HepG2 (cell line): ENCODE results near the gene PHACTR1. TPM values are rescaled to one million over a fixed set of nuclear protein-coding genes. Genes with fewer than 3 reads are reported as not detected.

Source experiments
- ATAC-seq: fragments of 200-7000 bp; cut with Tn5 transposase; 3 replicates; pipeline ENCODE4 v1.9.1; 2020; ENCODE audit warnings: mild to moderate bottlenecking, moderate library complexity
- BruUV-seq: library from RNA; stranded (reverse); fragments of 400-500 nt; replicated peaks from 2 replicates; lab custom pipeline; 2021; lab: Mats Ljungman, UMichigan
- CTCF ChIA-PET: fragments of 300-600 bp; formaldehyde crosslinking; extraction: SDS; loops from one replicate; lab custom pipeline; 2021; ENCODE audit warnings: low total read pairs, inconsistent platforms, low intra/inter-chr PET ratio; lab: Yijun Ruan, JAX
- POLR2A ChIA-PET: fragments of 350-600 bp; sonication (Branson Sonifier 250); formaldehyde crosslinking; loops from one replicate; lab custom pipeline; 2020; ENCODE audit warnings: antibody characterized with exemption, inconsistent platforms; lab: Yijun Ruan, JAX
- DNase-seq: peaks from one replicate; pipeline ENCODE4 v3.0.0-alpha.2; 2015; ENCODE audit warnings: low spot score
- FAIRE-seq: peaks from 3 replicates; lab custom pipeline; 2011; peaks lifted over from hg19 to GRCh38; lab: Jason Lieb, UNC
- H2AFZ ChIP-seq: one replicate; pipeline ENCODE4 v1.6.1; 2011; ENCODE audit warnings: low read length, inconsistent platforms
- H3K27ac ChIP-seq: fragments of 300-600 bp; 3 replicates; pipeline ENCODE4 v1.8.0; 2011; ENCODE audit warnings: mixed run types, mild to moderate bottlenecking, mixed read lengths, low read length, inconsistent platforms; ENCODE audit not compliant: insufficient read depth; ENCODE audit errors: extremely low read length
- H3K27me3 ChIP-seq, 2 experiments: fragments of 200-600 bp in 1 of 2; 2 replicates in 1 of 2; 3 replicates in 1 of 2; pipeline versions ENCODE4 v1.6.0 to v1.8.0; 2011; ENCODE audit warnings: low read length in 2 of 2, mild to moderate bottlenecking in 2 of 2, moderate library complexity in 2 of 2, inconsistent platforms in 1 of 2; ENCODE audit not compliant: insufficient read depth in 2 of 2, control insufficient read depth in 1 of 2
- H3K36me3 ChIP-seq, 2 experiments: fragments of 200-600 bp in 1 of 2; replicated peaks in 1 of 2; 2 replicates in 1 of 2; 3 replicates in 1 of 2; pipeline versions ENCODE4 v1.5.1 to v1.8.0; 2011; ENCODE audit warnings: low read length in 2 of 2, inconsistent platforms in 1 of 2; ENCODE audit not compliant: insufficient read depth in 2 of 2, control insufficient read depth in 1 of 2
- H3K4me1 ChIP-seq: 2 replicates; pipeline ENCODE4 v1.5.1; 2012; ENCODE audit warnings: low read length, inconsistent platforms; ENCODE audit not compliant: insufficient read depth
- H3K4me2 ChIP-seq: 2 replicates; pipeline ENCODE4 v1.6.0; 2011; ENCODE audit warnings: low read depth, low read length, inconsistent platforms
- H3K4me3 ChIP-seq, 3 experiments: fragments of 200-600 bp in 1 of 3; sonication (generic), shearing (Covaris generic) in 1 of 3; replicated peaks in 1 of 3; 2 replicates each; pipeline ENCODE4 v1.5.1; 2011 to 2016; ENCODE audit warnings: low read length in 3 of 3, inconsistent platforms in 2 of 3, low read depth in 2 of 3, mild to moderate bottlenecking in 2 of 3, control low read depth in 1 of 3, mixed read lengths in 1 of 3; ENCODE audit not compliant: insufficient read depth in 1 of 3
- H3K79me2 ChIP-seq: one replicate; pipeline ENCODE4 v1.6.1; 2011; ENCODE audit warnings: low read length, inconsistent platforms; ENCODE audit not compliant: insufficient read depth
- H3K9ac ChIP-seq: 2 replicates; pipeline ENCODE4 v1.6.0; 2011; ENCODE audit warnings: mild to moderate bottlenecking, low read depth, low read length, inconsistent platforms; ENCODE audit not compliant: insufficient read depth
- H3K9me3 ChIP-seq: 2 replicates; pipeline ENCODE4 v1.5.1; 2012; ENCODE audit warnings: mild to moderate bottlenecking, low read length
- H4K20me1 ChIP-seq: 2 replicates; pipeline ENCODE4 v1.6.0; 2011; ENCODE audit warnings: inconsistent platforms, mild to moderate bottlenecking, low read length, moderate library complexity; ENCODE audit not compliant: insufficient read depth
- HMGA1 ChIP-seq: sonication (generic); formaldehyde crosslinking; conservative IDR thresholded peaks from 2 replicates; pipeline ENCODE4 v1.4.0; 2020; ENCODE audit warnings: missing genetic modification reagents
- KLF12 ChIP-seq: sonication (generic); formaldehyde crosslinking; IDR thresholded peaks from 2 replicates; pipeline ENCODE4 v1.4.0; 2020; ENCODE audit warnings: missing genetic modification reagents, borderline replicate concordance
- MED13 ChIP-seq: sonication (generic); formaldehyde crosslinking; IDR thresholded peaks from 2 replicates; pipeline ENCODE4 v1.5.0; 2020; ENCODE audit warnings: missing genetic modification reagents
- MYPOP ChIP-seq: sonication (generic); formaldehyde crosslinking; IDR thresholded peaks from 2 replicates; pipeline ENCODE4 v1.8.1; 2023; ENCODE audit warnings: mild to moderate bottlenecking, moderate library complexity, missing genetic modification reagents
- NCOA5 ChIP-seq: sonication (generic); formaldehyde crosslinking; IDR thresholded peaks from 2 replicates; pipeline ENCODE4 v1.4.0; 2020; ENCODE audit warnings: missing genetic modification reagents
- SMAD3 ChIP-seq: sonication (generic); formaldehyde crosslinking; IDR thresholded peaks from 2 replicates; pipeline ENCODE4 v1.4.0; 2020; ENCODE audit warnings: missing genetic modification reagents
- SOX5 ChIP-seq: IDR thresholded peaks from 2 replicates; pipeline ENCODE4 v1.6.1; 2016; ENCODE audit warnings: borderline replicate concordance
- SRF ChIP-seq: IDR thresholded peaks from 2 replicates; pipeline ENCODE4 v1.6.1; 2011; ENCODE audit warnings: mild to moderate bottlenecking, low read depth, low read length, moderate library complexity
- ZFY ChIP-seq: sonication (generic); formaldehyde crosslinking; IDR thresholded peaks from 2 replicates; pipeline ENCODE4 v1.4.0; 2020; ENCODE audit warnings: missing genetic modification reagents
- ZMYM2 ChIP-seq: sonication (generic); formaldehyde crosslinking; IDR thresholded peaks from 2 replicates; pipeline ENCODE4 v1.8.0; 2022; ENCODE audit warnings: mild to moderate bottlenecking, missing genetic modification reagents
- ZNF496 ChIP-seq: sonication (generic); formaldehyde crosslinking; IDR thresholded peaks from 2 replicates; pipeline ENCODE4 v1.8.1; 2023; ENCODE audit warnings: mild to moderate bottlenecking, moderate library complexity, missing genetic modification reagents; ENCODE audit not compliant: insufficient replicate concordance
- ZNF629 ChIP-seq: sonication (generic); formaldehyde crosslinking; conservative IDR thresholded peaks from 2 replicates; pipeline ENCODE4 v1.5.0; 2020; ENCODE audit warnings: missing genetic modification reagents
- ZNF672 ChIP-seq: sonication (generic); formaldehyde crosslinking; IDR thresholded peaks from 2 replicates; pipeline ENCODE4 v1.8.1; 2022; ENCODE audit warnings: missing genetic modification reagents
- ZNF773 ChIP-seq: sonication (generic); formaldehyde crosslinking; IDR thresholded peaks from 2 replicates; pipeline ENCODE4 v1.4.0; 2020; ENCODE audit warnings: missing genetic modification reagents, borderline replicate concordance
- WGBS: methylation state at CpG from one replicate; pipeline ENCODE4 v1.1.6; 2017; ENCODE audit warnings: low lambda C conversion rate; 5-methylcytosine and 5-hydroxymethylcytosine counted together
- in situ Hi-C: cut with HindIII; loops from 2 replicates; pipeline ENCODE4 v1.10.0; 2017; ENCODE audit warnings: low pct_unique_long_range_greater_than_20kb; ENCODE audit not compliant: extremely low pct_ligation_motif_present
- intact Hi-C: fragments of 100-400 bp; cut with micrococcal nuclease; formaldehyde crosslinking; loops from one replicate; pipeline ENCODE4 v1.10.0; 2022; ENCODE audit not compliant: unreplicated experiment
- polyA plus RNA-seq, 8 experiments: library from polyadenylated mRNA; depleted of rRNA in 3 of 8; stranded (reverse) in 7 of 8; unstranded in 1 of 8; fragments of >200 nt; fragmentation: Illumina TruSeq in 4 of 8; extraction: Trizol in 4 of 8; gene quantifications; 2 replicates each; pipeline versions ENCODE4 v1.2.1 to v1.2.3, GENCODE V29; 2011 to 2016; ENCODE audit warnings: low read depth in 4 of 8, missing spikeins in 1 of 8, mixed read lengths in 1 of 8; ENCODE audit not compliant: insufficient read depth in 1 of 8
- total RNA-seq, 5 experiments: library from RNA; depleted of rRNA; stranded (reverse); fragments of >200 nt; fragmentation: Illumina TruSeq; extraction: Trizol; gene quantifications; 2 replicates each; pipeline ENCODE4 v1.2.3, GENCODE V29; 2016; ENCODE audit warnings: low read depth in 1 of 5
- TF ChIP-seq, protein P1 (sequence below): sonication (generic); formaldehyde crosslinking; IDR thresholded peaks from 2 replicates; pipeline ENCODE4 v1.8.0; 2022; ENCODE audit warnings: low read depth, missing genetic modification reagents

PHACTR1 gene
- total and polyA plus RNA-seq, 2 of the 13 experiments (the other 11 are each of a cell fraction or from before 2014, with no cell fraction given): 0.09 TPM; not detected in 1

- no peak for TF ChIP-seq NCOA5
These were observed 403.0 kb downstream of the PHACTR1 start (continued) for GRCh38 chr6:13119549-13119948.

DNA sequence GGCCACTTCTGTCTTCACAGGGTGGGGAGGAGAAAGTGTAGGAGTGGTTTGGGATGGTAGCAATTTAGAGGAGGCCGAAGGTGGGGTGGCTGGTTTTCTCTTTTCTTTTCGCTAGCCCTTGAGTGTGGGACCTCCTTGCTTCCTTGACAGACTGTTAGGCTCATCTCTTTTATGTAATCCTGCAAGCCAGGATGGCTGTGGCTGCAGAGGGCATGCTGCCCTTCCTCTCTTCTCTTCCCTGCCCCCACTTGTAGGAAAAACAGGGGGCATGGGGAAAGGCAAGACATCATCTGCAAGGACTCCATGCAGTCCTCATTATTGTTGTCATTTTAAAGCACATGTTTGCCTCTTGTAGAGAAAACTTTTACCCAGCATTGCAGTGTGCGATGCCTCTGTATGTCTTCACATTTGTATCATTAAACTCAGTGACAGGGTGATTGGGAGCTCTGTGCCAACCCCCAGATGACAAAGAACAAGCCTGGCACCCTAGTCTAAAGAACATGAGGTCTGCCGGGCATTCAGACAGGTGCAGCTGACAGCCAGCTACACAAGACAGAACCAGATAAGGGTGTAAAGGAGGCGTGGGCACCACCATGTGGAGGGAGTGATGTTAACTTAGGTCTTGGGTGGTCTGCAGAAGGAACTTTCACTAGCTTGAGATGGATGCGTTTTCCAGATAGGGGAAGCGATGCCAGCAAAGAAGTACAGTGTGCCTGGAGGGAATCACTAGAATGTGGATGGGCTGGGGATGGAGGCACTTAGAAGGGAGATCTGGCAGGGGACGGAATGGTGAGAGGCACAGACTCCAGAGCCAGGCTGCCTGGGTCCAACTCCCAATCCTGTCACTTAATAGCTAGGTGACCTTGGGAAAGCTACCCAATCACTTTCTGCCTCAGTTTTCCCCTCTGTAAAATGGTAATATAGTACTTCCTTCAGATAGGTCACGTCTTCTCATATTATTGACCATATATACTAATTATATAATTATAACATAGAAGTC is 404.2 kb downstream of the PHACTR1 start:
- H3K4me3 ChIP-seq: no peak overlapping the region
- H3K9me3 ChIP-seq: no peaks in the 10 kb centered on the region
- no peak overlapping the region for H2AFZ ChIP-seq
- no peaks in the 10 kb centered on the region for H3K79me2 ChIP-seq
- intact Hi-C loops (no loop called here), in situ Hi-C loops (no loop called here)
- H3K36me3 ChIP-seq: no peaks in the 10 kb centered on the region
- no peak overlapping the region for H3K27ac ChIP-seq
- no peak for DNase-seq
- CTCF ChIA-PET: no interaction called here
- POLR2A ChIA-PET: no interaction called here
- H4K20me1 ChIP-seq: no peaks in the 10 kb centered on the region
- 0 out of 2 replicates have a peak, but pooled peaks have one; percentile 36 for TF ChIP-seq ZNF629 (CRISPR knock-in tag)
- no peak for TF ChIP-seq MED13 (CRISPR knock-in tag)
- no peak overlapping the region for H3K4me2 ChIP-seq
- H3K9ac ChIP-seq: no peak overlapping the region
- H3K27me3 ChIP-seq: peaks cover 0 to 22% of the 10 kb centered on the region in 2 experiments; a peak in 2 of 5 replicates
- WGBS: 4% methylated on average over 9 of the region's 9 CpGs
- no peak for FAIRE-seq
- no peak for ATAC-seq
- no TSS peak for BruUV-seq
- H3K4me1 ChIP-seq: no peaks in the 10 kb centered on the region

- Histone ChIP-seq H3K27ac (no peak overlapping the region), H2AFZ (no peak overlapping the region), H3K9me3 (no peaks in the 10 kb centered on the region), H3K79me2 (no peaks in the 10 kb centered on the region), H3K4me3 (no peak overlapping the region), H3K4me2 (no peak overlapping the region), H3K36me3 (no peaks in the 10 kb centered on the region), H4K20me1 (no peaks in the 10 kb centered on the region), H3K9ac (no peak overlapping the region), H3K27me3 (peaks cover 0 to 25% of the 10 kb centered on the region in 2 experiments; a peak in 2 of 5 replicates), H3K4me1 (no peaks in the 10 kb centered on the region)
- ATAC-seq (no peak), FAIRE-seq (no peak), DNase-seq (no peak)
- POLR2A ChIA-PET: no interaction called here
- intact Hi-C loops (no loop called here), in situ Hi-C loops (no loop called here)
- 0% methylated on average over 2 of the region's 2 CpGs for WGBS
- no TSS peak for BruUV-seq
- CTCF ChIA-PET: no interaction called here
- TF ChIP-seq SOX5 (no peak), KLF12 (CRISPR knock-in tag) (no peak), ZNF773 (CRISPR knock-in tag) (no peak), ZFY (no peak), ZMYM2 (CRISPR knock-in tag) (no peak), MYPOP (no peak), SRF (no peak), ZNF496 (CRISPR knock-in tag) (no peak), HMGA1 (no peak), SMAD3 (CRISPR knock-in tag) (no peak), ZNF672 (CRISPR knock-in tag) (no peak)
- TF ChIP-seq, protein P1, sequence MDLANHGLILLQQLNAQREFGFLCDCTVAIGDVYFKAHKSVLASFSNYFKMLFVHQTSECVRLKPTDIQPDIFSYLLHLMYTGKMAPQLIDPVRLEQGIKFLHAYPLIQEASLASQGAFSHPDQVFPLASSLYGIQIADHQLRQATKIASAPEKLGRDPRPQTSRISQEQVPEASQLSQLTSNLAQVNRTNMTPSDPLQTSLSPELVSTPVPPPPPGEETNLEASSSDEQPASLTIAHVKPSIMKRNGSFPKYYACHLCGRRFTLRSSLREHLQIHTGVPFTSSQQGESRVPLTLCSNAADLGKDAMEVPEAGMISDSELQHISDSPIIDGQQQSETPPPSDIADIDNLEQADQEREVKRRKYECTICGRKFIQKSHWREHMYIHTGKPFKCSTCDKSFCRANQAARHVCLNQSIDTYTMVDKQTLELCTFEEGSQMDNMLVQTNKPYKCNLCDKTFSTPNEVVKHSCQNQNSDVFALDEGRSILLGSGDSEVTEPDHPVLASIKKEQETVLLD: no peak
These were observed 407.6 kb downstream of the PHACTR1 start for GRCh38 chr6:13124131-13124530.
